ENCODE results near the gene ULK3.

ULK3 gene

GRCh38 chr15:74839526-74840395 is 3.2 kb downstream of the ULK3 start:
- no peak for DNase-seq

- no peak for DNase-seq
These were observed 4.0 kb downstream of the ULK3 start for GRCh38 chr15:74838746-74839525.

GRCh38 chr15:74838137-74838516 is 4.8 kb downstream of the ULK3 start:
- DNase-seq: no peak

GRCh38 chr15:74837482-74838136 is 5.3 kb downstream of the ULK3 start:
- DNase-seq: no peak

- DNase-seq: no peak
These were observed 6.1 kb downstream of the ULK3 start for GRCh38 chr15:74836846-74837245.

- DNase-seq: peak; percentile 35
These were observed 7.6 kb downstream of the ULK3 start for GRCh38 chr15:74835312-74835823.

GRCh38 chr15:74833376-74834107 is 9.4 kb downstream of the ULK3 start:
- DNase-seq: no peak

- DNase-seq: no peak
These were observed 10.1 kb downstream of the ULK3 start for GRCh38 chr15:74832826-74833225.

GRCh38 chr15:74831813-74832495 is 11.0 kb downstream of the ULK3 start:
- no peak for DNase-seq

GRCh38 chr15:74830868-74831267 is 12.1 kb downstream of the ULK3 start:
- no peak for DNase-seq

- DNase-seq: no peak
These were observed 13.0 kb downstream of the ULK3 start for GRCh38 chr15:74829991-74830390.

- no peak for DNase-seq
These were observed 13.5 kb downstream of the ULK3 start for GRCh38 chr15:74829486-74829885.

GRCh38 chr15:74828835-74829234 is 14.1 kb downstream of the ULK3 start:
- no peak for DNase-seq

GRCh38 chr15:74827614-74828013 is 15.3 kb downstream of the ULK3 start:
- DNase-seq: no peak

- DNase-seq: no peak
These were observed 16.0 kb downstream of the ULK3 start for GRCh38 chr15:74826921-74827320.

- no peak for DNase-seq
These were observed 16.6 kb downstream of the ULK3 start, which contains the start of gene CPLX3 for GRCh38 chr15:74826364-74826819. TSS of gene CPLX3 (plus strand) at chr15:74826627. CDS start at chr15:74826704, 77 bp downstream.

- no peak for DNase-seq
These were observed 17.1 kb downstream of the ULK3 start for GRCh38 chr15:74825866-74826265.

GRCh38 chr15:74824976-74825375 is 18.0 kb downstream of the ULK3 start:
- no peak for DNase-seq

- DNase-seq: no peak
These were observed 19.6 kb downstream of the ULK3 start for GRCh38 chr15:74823324-74823723.

GRCh38 chr15:74822233-74822632 is 20.7 kb downstream of the ULK3 start:
- no peak for DNase-seq

- DNase-seq: no peak
These were observed 21.2 kb downstream of the ULK3 start for GRCh38 chr15:74821790-74822158.

All from fibroblast of upper back skin (primary cell).